NCI-H69 (cell line): Measurements from ENCODE around the gene AASS.
"Not testable (repeated sequence)": the region's sequence is repeated elsewhere in the genome, so short reads cannot be mapped to it uniquely, and the experiment has no call there.

Source experiments
- DNase-seq: peaks from one replicate; lab custom pipeline; 2025; lab: John Stamatoyannopoulos, UW

Gene AASS

DNA sequence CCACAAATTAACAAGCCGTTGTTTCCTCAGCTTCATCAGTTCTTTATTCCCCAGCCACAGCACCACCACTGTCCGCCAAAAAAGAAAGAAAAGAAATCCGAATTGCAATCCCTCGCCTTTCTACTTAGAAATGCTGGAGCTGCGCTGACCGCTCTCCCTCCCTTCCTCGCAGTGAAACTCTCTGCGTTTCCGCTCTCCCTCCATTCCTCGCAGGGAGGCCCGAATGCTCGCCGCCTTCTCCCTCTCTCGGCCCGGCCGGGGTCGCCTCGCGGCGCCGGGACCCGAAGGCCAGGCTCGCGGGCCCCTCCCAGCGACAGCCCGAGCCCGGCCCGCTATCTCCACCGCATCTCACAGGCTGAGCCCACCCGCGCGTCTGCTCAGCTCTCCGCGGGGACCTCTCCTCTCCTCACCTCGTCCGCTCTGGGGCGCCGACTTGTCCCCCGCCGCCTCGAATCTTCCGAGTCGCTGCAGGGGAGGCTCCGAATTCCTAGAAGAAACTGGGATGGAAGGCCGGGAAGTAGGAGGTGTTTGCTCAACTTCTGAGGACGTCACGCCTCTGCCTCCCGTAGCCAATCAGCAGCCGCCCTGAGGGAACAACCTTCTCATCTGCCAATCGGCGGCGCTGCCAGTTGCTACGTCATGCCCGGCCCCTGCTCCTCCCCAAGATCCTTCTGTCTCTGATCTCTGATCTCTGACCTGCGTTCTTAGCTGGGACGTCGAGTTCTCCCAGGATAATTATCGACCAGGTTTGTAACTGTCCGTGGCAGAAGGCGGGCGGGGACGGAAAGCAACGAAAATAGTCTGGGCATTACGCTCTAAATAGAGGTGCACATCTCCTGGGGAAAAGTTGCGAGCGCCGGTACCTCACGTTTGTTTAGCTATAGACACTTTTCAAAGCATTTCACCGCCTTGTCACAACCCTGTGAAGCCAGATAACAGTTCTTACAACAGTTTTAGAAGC is at the start of gene AASS:
TSS of gene AASS (minus strand) at position 499 of the 961 bp plus-strand sequence. CDS start 10,523 bp downstream, outside the sequence.
- DNase-seq, result peak; percentile 97

DNA sequence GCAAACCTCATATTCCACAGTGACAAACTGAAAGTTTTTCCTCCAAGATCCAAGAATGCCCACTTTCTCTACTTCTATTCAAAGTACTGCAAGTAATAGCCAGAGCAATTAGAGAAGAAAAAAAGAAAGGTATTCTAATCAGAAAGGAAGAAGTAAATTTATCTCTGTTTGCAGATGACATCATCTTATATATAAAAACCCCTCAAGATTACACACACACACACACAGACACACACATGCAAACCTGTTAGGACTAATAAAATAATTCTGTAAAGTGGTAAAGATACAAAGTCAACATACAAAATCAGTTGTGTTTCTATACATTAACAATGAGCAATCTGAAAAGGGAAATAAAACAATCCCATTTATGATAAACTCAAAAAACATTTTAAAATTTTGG is 44.7 kb upstream of the AASS start:
- DNase-seq, result no peak

DNA sequence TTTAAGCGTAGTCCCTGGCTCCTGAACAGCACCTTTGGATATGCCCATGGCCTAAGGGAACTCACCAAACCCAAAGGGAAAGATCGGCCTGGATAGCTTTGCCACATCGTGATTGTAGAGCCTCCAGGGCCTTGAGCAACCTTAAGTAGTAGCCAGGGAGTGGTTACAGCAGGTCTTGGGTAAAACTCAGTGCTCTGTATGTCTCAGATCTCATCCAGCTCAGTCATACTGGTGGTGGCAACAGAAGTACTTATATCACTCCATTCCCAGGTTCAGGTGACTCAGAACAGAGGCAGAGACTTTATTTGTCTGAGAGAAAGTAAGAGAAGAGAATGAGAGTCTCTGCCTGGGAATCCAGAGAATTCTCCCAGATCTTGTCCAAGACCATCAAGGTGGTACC is 39.1 kb upstream of the AASS start:
- no peak for DNase-seq

DNA sequence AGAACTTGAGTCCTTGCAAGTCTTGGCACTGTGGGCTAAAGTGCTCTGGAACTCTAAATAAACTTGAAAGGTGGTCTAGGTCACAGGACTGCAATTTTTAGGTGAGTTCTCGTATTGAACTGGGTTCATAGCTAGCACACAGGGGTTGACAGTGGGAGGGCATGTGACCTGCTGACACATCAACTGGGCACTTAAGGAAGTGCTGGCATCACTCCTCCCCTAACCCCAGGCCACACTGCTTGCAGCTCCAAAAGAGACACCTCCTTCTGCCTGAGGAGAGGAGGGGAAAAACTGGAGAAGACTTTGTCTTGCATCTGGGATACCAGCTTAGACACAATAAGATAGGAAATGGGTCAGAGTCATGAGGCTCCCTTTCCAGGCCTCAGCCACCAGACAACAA is 38.0 kb upstream of the AASS start:
- no peak for DNase-seq

DNA sequence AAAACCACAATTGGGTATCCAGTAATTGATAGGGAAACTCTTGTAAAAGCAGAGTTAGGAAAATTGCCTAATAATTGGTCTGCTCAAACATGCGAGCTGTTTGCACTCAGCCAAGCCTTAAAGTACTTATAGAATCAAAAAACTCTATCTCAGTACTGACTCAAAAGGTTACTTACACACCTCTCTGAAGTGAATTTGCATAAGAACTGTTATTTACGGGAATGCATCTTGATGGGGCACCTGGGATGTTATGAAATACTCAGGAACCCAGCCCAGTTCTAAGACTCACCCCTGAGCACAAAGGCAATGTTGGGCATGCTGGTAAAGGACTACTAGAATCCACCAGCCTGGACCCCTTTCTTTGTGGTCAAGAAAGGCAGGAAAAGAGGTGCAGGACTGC is 28.1 kb upstream of the AASS start:
- not testable (repeated sequence) for DNase-seq

DNA sequence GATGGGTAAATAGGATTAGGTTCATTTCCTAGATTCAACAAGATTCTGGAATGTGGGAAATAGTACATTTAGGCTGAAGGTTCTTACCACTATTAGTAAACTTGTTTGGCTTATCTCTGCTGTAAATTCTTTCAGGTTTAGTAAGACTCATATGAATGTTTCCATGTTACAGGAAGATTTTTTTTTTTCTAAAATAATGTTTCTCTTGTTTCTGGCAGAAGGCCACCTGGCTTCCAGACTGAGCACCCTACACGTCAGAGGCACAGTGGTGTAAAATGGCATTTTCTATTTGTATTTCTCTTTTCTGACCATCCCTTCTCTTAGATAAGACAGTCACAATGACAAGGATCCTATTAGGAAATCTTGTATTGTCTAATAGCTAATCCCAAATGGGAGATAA is 22.7 kb upstream of the AASS start:
- no peak for DNase-seq

DNA sequence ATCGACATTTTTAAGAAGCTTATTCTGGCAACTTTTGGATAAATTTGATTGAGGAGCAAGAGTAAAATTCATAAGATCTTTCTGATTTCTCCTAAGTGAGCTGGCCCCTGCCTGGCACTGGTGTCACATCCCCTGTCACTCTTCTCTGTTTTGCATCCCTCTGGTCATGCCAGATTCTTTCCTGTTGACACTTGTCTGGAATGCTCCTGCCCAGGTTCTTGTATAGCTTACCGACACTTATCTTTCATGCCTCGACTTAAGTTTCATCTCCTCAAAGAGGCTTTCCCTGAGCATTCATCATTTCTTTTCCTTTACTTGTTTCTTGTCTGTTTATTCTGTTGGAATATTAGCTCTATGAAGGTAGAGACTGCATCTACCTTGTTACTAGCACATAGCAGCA is 22.2 kb upstream of the AASS start:
- no peak for DNase-seq

DNA sequence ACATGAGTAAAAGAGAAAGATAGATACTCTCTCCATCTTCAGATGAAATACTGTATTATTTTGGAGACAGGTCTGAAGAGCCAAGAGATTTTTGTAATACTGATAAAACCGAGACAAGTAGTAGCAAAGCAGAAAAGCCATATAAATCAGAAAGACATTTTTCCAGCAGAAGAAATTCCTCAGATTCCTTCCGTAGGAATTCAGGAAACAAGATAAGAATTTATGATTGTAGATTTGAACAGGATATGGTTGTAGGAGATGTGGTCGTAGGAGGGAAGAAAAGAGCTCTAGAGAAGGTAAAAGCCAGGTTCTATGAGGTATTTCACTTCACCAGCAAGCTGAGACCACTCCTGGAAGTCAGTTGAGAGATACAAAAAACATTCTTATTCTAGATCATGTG is 17.6 kb upstream of the AASS start:
- no peak for DNase-seq

DNA sequence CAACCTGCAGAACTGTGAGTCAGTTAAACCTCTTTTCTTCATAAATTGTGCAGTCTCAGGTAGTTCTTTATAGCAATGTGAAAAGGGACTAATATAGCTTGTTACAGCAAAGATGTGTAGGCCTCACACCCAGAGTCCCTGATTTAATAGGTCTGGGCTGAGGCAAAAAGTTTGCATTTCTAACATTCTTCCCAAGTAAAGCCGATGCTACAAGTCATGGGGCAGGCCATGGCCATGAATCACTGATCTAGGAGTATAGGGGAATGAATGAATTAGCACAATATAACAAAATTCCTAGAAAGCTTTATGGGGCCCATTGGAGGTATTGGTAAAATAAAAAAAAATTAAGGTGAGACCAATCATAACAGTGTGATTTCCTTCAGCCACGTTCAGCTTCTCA is 11.5 kb upstream of the AASS start:
- DNase-seq, result no peak

DNA sequence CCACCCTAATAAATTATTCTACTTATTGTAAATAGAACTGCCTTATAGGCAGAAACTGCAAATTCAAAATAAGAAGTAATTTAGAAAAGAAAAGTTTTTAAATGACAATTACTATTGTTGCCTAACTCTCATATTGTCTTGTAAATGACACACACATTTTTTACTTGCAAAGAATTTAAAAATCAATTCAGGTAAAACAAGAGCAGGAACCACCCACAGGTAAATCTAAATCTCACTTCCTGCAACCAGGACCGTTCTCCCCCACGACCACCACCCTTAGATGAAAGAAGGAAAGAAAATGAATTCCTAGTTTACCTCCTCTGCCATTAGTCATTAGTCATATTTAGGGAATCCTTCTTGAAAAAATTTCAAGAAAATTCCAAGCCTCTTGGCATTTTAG is 4.8 kb upstream of the AASS start:
- no peak for DNase-seq

DNA sequence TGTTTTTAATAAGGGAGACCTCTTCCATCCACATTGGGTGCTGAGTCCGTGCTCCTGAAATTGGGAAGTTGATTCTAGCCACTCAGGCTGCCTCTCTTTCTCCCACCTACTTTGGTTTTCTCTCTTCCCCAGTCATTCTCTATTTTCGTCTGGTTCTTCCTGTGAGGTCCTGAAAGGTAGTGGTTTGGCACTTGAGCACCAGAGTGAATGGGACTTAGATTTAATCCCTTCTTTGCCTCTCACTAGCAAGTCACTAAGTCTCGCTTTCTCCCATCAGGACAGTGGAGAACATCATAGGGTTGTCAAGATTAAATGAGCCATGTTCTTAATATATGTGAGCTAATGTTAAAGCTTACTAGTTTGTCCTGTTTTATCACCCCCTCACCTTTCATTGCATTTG is 4.0 kb upstream of the AASS start:
- DNase-seq, result no peak

DNA sequence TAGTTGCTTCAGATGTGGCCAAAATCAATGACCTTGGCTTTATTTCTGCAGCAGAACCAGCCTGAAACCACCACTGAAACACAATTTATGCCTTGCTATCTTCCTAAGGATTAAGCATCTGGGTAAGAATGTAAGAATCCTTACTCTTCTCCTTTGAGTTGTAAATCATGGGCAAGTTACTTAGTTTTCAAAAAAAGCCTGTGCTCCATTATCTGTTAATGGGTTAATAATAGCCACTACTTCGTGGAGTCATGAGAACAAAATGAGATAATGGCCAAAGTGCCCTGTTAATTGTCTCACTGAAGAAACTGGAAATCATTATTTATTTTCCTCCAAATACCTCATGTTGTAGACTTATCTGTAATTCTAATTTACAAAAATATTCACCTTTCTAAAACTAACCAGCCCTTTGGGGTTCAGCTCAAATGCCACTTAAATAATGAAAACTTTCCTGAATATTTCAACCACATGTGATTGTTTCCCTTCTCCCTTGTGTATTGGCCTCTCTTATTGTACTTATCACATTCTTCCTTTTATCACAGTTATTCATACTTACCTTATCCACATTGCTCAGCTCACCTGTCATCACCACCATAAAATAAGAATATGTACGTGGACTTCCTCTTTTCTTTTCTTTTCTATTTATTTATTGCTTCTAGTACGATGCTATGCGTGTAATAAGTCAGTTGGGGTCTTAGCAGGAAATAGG is 2.0 kb upstream of the AASS start:
- no peak for DNase-seq

DNA sequence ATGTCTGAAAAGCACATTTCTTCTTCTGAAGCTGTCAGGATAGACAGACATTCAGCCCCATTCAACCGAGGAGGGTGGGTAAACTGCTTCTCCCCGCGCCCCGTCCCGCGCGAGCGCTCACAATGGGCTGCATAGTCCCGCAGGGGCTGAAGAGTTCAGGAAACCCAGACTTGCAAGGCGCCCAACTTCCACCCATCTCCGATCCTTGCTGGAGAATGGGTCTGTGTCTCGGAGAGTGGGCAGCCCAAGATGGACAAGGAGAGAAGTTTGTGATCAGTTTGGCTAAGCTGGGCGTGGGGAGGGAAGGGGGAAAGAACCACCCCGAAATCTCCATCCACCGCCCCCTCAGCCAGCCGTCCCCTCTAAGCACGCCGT is 686 bp downstream of the AASS start:
- peak; percentile 55 for DNase-seq

DNA sequence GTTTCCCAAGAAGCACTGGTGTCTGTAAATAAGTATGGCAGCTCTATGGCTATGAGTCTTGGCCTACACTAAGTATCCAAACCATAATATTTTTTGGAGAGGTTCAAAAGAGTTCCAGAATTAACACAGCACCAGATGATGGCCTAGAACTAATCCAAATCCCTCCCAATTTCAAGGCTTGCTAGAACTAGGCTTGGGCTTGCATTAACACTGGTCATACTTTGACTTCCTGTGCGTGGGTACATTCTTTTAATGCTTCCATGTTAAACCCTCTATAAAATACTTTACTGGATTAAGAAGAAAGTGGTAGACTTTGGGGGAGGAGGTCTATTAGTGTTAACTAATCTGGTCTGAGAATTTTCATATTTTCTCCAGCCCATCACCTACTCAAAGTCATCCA is 3.1 kb downstream of the AASS start:
- no peak for DNase-seq

DNA sequence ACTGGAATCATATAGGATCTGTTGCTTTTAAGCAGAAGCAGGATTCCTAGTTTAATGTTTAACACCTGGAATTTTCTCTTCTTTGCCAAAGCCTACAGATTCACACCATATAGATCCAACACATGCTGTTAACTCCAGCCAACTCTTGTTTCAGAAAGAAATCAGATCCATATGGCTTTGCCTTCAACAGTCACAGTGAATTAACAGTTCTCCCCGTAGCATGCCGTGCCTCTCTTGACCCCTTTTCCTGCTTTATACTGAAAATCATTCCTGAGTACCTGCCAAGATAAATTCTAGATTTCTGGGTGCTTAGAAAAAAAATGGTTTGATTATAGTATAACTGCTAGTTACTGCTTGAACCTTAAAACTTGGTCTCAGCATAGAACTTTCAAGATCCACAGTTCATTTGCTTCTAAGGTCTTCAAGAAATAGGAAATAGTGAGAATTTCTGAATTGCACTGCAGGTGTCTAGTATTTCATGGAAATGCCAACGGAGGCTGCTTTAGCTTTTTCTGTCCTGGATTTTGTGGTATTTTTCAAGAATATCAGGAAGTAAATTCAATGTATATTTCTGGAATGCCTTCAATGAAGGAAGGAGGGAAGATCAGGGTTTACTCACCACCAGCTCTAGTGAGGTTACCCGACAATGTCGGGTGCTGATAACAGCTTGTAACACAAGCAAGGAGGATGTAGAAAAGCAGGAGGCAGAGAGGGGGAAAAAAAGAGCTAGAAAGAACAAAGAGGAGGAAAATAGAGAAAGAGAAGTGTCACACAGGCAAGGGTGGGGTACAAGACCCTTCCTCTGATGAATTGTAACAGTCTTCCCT is 6.6 kb downstream of the AASS start:
- DNase-seq, result peak; percentile 72

DNA sequence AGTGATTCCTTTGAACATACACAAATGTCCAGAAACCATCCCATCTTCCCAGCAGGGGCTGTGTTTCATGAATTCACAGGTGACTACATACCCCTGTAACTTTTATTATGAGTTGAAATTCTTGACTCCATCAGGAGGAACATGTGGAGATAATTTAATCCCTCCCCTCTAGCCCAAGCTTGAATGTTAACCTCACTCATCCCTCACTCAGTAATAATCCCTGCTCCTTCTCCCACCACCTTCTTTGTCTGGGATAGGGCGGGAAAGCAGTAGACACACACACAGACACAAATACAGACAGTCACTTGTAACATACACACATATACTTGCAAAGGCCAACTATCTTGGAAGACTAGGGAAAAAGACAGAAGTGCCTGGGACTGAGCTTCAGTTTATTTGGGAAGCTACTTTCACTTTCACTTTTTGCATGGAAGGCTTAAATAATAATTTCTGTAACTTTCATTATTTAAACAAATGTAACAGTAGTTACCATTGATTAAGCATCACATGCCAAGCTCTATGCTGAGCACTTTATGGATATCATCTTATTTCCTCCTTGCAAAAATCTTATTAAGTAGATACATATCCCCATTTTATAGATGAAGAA is 7.3 kb downstream of the AASS start:
- peak; percentile 73 for DNase-seq

DNA sequence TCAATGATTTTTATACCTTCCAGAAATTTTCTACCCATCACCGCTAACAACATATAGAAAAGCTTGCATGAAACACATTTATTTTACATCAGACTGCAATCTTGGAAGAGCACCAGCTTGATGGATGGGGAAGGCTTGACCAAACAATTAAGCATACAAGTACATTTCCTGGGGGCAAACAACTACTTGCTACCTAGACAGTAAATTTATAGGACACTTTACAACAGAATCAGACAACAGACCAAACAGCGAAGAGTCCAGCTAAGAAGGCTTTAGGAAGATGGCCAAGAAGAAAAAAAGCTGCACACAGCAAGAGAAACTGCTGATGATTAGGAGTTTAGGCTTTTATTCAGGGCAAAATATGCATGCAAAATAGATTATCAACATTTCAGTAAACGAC is 8.0 kb downstream of the AASS start:
- peak; percentile 93 for DNase-seq

DNA sequence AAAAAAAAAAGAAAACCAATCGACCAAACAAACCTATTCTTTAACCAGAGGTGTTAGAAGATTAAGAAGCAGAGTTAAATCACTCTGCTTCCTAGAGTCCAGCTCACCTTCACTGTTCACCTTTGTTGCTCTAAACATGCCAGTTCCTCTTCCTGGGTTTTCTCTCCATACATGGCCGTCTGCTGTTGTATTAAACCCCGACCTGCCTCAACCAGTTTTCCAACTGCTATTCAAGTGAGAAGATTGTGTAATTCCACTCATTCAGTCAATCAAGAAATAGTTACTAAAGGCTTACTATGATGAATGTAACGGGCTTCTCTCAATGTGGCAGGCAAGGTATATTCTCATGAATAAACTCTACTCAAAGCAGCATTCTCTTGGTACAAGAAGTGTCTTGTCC is 8.8 kb downstream of the AASS start:
- DNase-seq, result peak; percentile 17

DNA sequence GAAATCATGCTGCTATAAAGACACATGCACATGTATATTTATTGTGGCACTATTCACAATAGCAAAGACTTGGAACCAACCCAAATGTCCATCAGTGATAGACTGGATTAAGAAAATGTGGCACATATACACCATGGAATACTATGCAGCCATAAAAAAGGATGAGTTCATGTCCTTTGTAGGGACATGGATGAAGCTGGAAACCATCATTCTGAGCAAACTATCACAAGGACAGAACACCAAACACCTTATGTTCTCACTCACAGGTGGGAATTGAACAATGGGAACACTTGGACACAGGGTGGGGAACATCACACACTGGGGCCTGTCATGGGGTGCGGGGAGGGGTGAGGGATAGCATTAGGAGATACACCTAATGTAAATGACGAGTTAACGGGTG is 9.3 kb downstream of the AASS start:
- not testable (repeated sequence) for DNase-seq

DNA sequence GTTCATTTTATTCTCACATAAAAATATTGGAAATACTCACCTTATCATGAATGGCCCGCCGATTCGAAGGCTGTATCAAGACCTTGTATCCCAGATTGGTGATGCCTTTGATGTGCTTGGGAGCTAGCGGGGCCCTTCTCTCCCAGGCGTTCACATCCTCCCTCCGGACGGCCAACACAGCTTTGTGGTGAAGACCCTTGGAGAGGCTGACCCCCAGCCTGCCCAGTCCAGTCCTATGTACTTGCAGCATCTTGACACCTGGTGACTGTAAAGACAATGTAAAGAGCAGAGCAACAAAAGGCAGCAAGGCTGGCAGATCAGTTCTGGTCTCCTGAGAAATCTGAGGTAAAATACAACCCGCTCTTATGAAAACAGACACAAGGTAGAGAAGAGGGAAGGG is 10.6 kb downstream of the AASS start:
- no peak for DNase-seq

DNA sequence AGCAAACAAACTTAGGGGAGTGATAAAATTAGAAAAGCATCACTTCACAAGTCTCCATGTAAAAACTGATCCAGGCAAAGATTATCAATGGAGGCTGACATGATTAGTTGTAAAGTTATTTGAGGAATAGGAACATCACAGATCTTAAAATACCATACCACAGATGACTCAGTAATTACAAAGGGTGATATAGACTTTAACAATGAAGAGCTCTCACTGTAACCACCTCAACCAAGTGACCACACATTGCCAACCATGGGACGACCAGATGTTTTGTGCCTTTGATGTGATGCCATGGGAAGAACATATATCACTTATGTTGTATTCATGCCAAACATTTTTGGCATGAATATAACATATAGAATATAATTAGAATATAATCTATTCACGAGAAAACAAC is 11.7 kb downstream of the AASS start:
- no peak for DNase-seq

DNA sequence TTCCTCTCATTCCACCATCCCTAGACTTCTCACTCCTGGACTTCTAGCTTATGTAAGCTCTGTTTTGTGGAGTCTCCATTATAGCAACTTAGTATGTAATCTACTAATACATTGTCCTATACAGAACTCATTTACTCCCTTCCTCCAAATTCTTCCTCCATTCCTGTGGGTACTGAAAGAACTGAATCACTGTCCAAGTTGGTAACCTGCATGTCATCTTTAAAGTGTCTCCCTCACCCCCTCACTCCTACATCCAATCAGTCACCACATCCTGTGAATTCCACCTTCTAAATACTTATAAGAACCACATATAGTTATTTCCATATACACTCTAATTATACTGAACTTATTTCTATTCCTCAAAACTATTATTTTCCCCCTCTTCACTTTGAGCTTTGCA is 20.3 kb downstream of the AASS start:
- DNase-seq, result no peak
